GM12892 (cell line): ENCODE data around the gene CACNG3.

ENCODE experiments used
- POLR2A ChIP-seq: IDR thresholded peaks from 2 replicates; pipeline ENCODE4 v1.6.1; 2011; ENCODE audit warnings: low read depth, low read length, control low read depth
- POLR2AphosphoS5 ChIP-seq: IDR thresholded peaks from 2 replicates; pipeline ENCODE4 v1.6.1; 2011; ENCODE audit warnings: low read depth, low read length, control low read depth
- TAF1 ChIP-seq: IDR thresholded peaks from 2 replicates; pipeline ENCODE4 v1.6.1; 2011; ENCODE audit warnings: low read depth, mild to moderate bottlenecking, control low read depth, low read length, borderline replicate concordance

DNA sequence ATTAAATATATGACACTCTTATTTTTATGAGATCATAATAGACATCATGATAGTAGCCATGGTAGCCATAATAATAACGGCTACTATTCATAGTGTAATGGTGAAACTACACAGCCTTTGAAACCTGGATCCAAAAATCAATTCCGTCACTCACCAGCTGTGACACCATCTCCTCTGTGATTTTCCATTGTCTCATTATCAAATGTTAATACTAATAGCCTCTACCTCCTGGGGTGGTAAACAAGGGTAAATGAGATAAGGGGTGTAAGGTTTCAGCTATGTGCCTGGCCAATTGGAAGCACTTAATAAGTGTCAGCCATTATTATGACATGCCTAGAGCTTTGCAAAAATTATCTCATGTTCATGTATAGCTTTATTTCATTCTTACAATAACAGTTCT, 88.6 kb downstream of the CACNG3 start:
- TF ChIP-seq POLR2A (no peak), TAF1 (no peak), POLR2AphosphoS5 (no peak)
